Measurements from ENCODE around the gene ACAP2. TPM values are rescaled to one million over a fixed set of nuclear protein-coding genes. Genes with fewer than 3 reads are reported as not detected.

ACAP2 gene
- total RNA-seq, 1 donor from 2014 or later, result 14.3 TPM

GRCh38 chr3:195425849-195426248 is 17.0 kb downstream of the ACAP2 start:
- Histone ChIP-seq H3K27me3 (ENCODE audit: low read depth) (no peaks in the 10 kb centered on the region), H3K4me1 (peaks cover 11% of the 10 kb centered on the region), H3K4me3 (no peak overlapping the region), H3K36me3 (no peaks in the 10 kb centered on the region), H3K9me3 (replicated peaks) (no peaks in the 10 kb centered on the region), H3K27ac (replicated peaks) (no peak overlapping the region)
- no peak for DNase-seq
- TF ChIP-seq, protein P1, sequence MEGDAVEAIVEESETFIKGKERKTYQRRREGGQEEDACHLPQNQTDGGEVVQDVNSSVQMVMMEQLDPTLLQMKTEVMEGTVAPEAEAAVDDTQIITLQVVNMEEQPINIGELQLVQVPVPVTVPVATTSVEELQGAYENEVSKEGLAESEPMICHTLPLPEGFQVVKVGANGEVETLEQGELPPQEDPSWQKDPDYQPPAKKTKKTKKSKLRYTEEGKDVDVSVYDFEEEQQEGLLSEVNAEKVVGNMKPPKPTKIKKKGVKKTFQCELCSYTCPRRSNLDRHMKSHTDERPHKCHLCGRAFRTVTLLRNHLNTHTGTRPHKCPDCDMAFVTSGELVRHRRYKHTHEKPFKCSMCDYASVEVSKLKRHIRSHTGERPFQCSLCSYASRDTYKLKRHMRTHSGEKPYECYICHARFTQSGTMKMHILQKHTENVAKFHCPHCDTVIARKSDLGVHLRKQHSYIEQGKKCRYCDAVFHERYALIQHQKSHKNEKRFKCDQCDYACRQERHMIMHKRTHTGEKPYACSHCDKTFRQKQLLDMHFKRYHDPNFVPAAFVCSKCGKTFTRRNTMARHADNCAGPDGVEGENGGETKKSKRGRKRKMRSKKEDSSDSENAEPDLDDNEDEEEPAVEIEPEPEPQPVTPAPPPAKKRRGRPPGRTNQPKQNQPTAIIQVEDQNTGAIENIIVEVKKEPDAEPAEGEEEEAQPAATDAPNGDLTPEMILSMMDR (IDR thresholded peaks at IDR 0.05; ENCODE audit: borderline replicate concordance), result no peak
- intact Hi-C loops (cut with micrococcal nuclease), result no loop called here

- H3K9me3 ChIP-seq (replicated peaks), result no peaks in the 10 kb centered on the region
- no peak for DNase-seq
- TF ChIP-seq, protein P1 (IDR thresholded peaks at IDR 0.05; ENCODE audit: borderline replicate concordance), result no peak
- H3K27me3 ChIP-seq (ENCODE audit: low read depth), result no peaks in the 10 kb centered on the region
- intact Hi-C loops (cut with micrococcal nuclease), result no loop called here
- peaks cover 18% of the 10 kb centered on the region for H3K4me1 ChIP-seq
- H3K36me3 ChIP-seq, result no peaks in the 10 kb centered on the region
- no peak overlapping the region for H3K27ac ChIP-seq (replicated peaks)
- no peak overlapping the region for H3K4me3 ChIP-seq
Observed at GRCh38 chr3:195423818-195424217, 19.0 kb downstream of the ACAP2 start.

GRCh38 chr3:195421400-195421799 is 21.4 kb downstream of the ACAP2 start:
- TF ChIP-seq, protein P1 (IDR thresholded peaks at IDR 0.05; ENCODE audit: borderline replicate concordance), result no peak
- H3K27ac ChIP-seq (replicated peaks), result no peak overlapping the region
- no peak overlapping the region for H3K4me3 ChIP-seq
- intact Hi-C loops (cut with micrococcal nuclease), result no loop called here
- no peaks in the 10 kb centered on the region for H3K27me3 ChIP-seq (ENCODE audit: low read depth)
- DNase-seq, result no peak
- peaks cover 16% of the 10 kb centered on the region for H3K4me1 ChIP-seq
- H3K36me3 ChIP-seq, result no peaks in the 10 kb centered on the region
- H3K9me3 ChIP-seq (replicated peaks), result no peaks in the 10 kb centered on the region

GRCh38 chr3:195416795-195417194 is 26.0 kb downstream of the ACAP2 start:
- Histone ChIP-seq H3K27ac (replicated peaks) (no peak overlapping the region), H3K4me1 (peaks cover 12% of the 10 kb centered on the region), H3K27me3 (ENCODE audit: low read depth) (no peaks in the 10 kb centered on the region), H3K36me3 (no peaks in the 10 kb centered on the region), H3K9me3 (replicated peaks) (no peaks in the 10 kb centered on the region), H3K4me3 (no peak overlapping the region)
- intact Hi-C loops (cut with micrococcal nuclease), result no loop called here
- no peak for DNase-seq
- TF ChIP-seq, protein P1 (IDR thresholded peaks at IDR 0.05; ENCODE audit: borderline replicate concordance), result no peak

DNA sequence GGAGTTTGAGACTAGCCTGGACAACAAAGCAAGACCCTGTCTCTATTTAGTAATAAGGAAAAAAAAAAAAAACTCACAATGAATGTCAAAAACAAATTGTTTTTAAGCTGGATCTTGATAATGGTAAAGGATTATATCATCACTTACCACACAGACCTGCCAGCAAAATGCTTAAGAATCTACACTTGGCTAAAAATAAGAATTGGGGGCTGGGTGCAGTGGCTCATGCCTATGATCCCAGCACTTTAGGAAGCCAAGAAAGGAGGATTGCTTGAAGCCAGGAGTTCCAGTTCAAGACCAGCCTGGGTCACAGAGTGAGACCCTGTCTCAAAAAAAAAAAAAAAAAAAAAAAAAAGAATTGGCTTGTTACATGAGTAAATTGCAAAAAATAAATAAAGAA is 31.0 kb downstream of the ACAP2 start:
- TF ChIP-seq, protein P1 (IDR thresholded peaks at IDR 0.05; ENCODE audit: borderline replicate concordance), result no peak
- H3K4me3 ChIP-seq, result no peak overlapping the region
- DNase-seq, result no peak
- H3K27me3 ChIP-seq (ENCODE audit: low read depth), result no peaks in the 10 kb centered on the region
- H3K36me3 ChIP-seq, result peaks cover 10% of the 10 kb centered on the region
- intact Hi-C loops (cut with micrococcal nuclease), result no loop called here
- H3K27ac ChIP-seq (replicated peaks), result no peak overlapping the region
- peaks cover 5% of the 10 kb centered on the region for H3K4me1 ChIP-seq
- H3K9me3 ChIP-seq (replicated peaks), result no peaks in the 10 kb centered on the region

GRCh38 chr3:195410546-195410945 is 32.3 kb downstream of the ACAP2 start:
- H3K27me3 ChIP-seq (ENCODE audit: low read depth), result no peaks in the 10 kb centered on the region
- H3K4me1 ChIP-seq, result peaks cover 8% of the 10 kb centered on the region
- no peaks in the 10 kb centered on the region for H3K9me3 ChIP-seq (replicated peaks)
- no peak overlapping the region for H3K27ac ChIP-seq (replicated peaks)
- DNase-seq, result no peak
- no peak overlapping the region for H3K4me3 ChIP-seq
- intact Hi-C loops (cut with micrococcal nuclease), result no loop called here
- H3K36me3 ChIP-seq, result peaks cover 10% of the 10 kb centered on the region
- TF ChIP-seq, protein P1 (IDR thresholded peaks at IDR 0.05; ENCODE audit: borderline replicate concordance), result no peak
